ENCODE measurements around the gene KCNQ1.

DNA sequence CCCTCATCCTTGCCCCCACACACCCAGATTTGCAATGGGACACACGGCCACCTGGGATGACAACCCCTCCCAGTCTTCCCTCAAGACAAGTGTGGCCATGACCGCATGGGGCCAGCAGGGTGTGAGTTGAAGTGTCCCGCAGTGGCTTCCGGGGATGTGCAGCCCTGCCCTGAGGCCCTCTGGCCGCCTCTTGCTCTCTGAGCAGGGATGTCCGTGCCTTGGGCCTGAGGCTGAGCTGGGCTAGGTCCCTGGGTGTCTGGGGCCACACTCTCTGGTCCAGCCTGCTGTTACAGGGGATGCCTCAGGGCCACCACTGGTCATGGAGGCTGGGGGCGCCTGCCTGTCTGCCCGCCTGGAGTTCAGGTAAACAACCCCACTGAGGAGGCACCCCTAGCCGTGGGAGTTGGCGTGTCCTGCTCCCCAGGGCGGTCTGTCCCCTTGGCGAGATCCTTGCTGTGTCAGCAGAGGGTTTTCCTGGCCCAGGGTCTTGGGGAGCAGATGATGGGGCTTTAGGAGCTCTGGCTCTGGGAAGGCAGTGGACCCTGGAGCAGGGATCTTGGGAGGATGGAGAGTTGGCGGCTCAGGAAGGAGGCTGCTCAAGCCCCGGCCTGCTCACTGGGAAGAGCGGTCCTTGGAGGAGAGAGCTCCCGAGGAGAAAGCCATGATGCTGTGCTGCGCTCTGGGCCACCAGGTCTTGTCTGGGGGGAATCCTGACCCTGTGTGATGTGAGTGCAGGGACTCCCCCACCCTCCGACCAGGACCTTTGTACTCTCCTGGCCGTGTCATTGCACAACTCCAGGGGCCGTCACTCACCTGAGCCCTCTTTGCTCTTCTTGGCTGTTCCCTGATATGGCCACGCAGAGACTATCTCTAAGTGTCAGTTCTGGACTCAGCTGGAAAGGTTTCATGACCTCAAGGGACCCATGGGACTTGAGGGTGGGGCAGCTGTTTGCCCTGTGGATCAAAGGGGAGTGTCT, 67.9 kb downstream of the KCNQ1 start:
- TF ChIP-seq, protein P1, sequence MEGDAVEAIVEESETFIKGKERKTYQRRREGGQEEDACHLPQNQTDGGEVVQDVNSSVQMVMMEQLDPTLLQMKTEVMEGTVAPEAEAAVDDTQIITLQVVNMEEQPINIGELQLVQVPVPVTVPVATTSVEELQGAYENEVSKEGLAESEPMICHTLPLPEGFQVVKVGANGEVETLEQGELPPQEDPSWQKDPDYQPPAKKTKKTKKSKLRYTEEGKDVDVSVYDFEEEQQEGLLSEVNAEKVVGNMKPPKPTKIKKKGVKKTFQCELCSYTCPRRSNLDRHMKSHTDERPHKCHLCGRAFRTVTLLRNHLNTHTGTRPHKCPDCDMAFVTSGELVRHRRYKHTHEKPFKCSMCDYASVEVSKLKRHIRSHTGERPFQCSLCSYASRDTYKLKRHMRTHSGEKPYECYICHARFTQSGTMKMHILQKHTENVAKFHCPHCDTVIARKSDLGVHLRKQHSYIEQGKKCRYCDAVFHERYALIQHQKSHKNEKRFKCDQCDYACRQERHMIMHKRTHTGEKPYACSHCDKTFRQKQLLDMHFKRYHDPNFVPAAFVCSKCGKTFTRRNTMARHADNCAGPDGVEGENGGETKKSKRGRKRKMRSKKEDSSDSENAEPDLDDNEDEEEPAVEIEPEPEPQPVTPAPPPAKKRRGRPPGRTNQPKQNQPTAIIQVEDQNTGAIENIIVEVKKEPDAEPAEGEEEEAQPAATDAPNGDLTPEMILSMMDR (conservative IDR thresholded peaks at IDR 0.05): no peak
- no peak for TF ChIP-seq EZH2 (IDR thresholded peaks at IDR 0.05; ENCODE audit: low read depth)
